Lower lobe of right lung (tissue), 2 donors: ENCODE results near the gene FBRSL1. TPM values are rescaled to one million over a fixed set of nuclear protein-coding genes. Genes with fewer than 3 reads are reported as not detected.

ENCODE experiments used
- ATAC-seq, 2 donors: fragments of 200-7000 bp; cut with Tn5 transposase; one replicate each; pipeline ENCODE4 v1.9.1; 2020 to 2022; ENCODE audit warnings: mild to moderate bottlenecking in 2 of 2, moderate library complexity in 2 of 2
- DNase-seq: peaks from one replicate; pipeline ENCODE4 v3.0.0-alpha.2; 2020
- H3K27ac ChIP-seq: fragments of 200-600 bp; one replicate; pipeline ENCODE4 v1.8.0; 2022
- H3K27me3 ChIP-seq: fragments of 200-600 bp; one replicate; pipeline ENCODE4 v1.8.0; 2022; ENCODE audit warnings: low read depth
- H3K36me3 ChIP-seq: fragments of 200-600 bp; one replicate; pipeline ENCODE4 v1.8.0; 2022; ENCODE audit warnings: mild to moderate bottlenecking
- H3K4me1 ChIP-seq: fragments of 200-600 bp; one replicate; pipeline ENCODE4 v1.8.0; 2022
- H3K4me3 ChIP-seq: fragments of 200-600 bp; one replicate; pipeline ENCODE4 v1.8.0; 2022; ENCODE audit warnings: mild to moderate bottlenecking
- H3K9me3 ChIP-seq: fragments of 200-600 bp; one replicate; pipeline ENCODE4 v1.8.0; 2022
- intact Hi-C: fragments of 100-400 bp; cut with DNase I; formaldehyde crosslinking; loops from one replicate; pipeline ENCODE4 v1.11.0; 2022
- total RNA-seq: library from RNA; stranded (reverse); fragmentation: NEBNext Ultra II Directional; extraction: Animal tissue kit (Norgen Biotek cat#: 25700); gene quantifications from one replicate; pipeline ENCODE4 v1.2.1, GENCODE V29; 2021
- TF ChIP-seq, protein P1 (sequence below): fragments of 200-600 bp; IDR thresholded peaks from one replicate; pipeline ENCODE4 v1.8.0; 2022; ENCODE audit warnings: antibody characterized with exemption, mild to moderate bottlenecking
- donor health status: DM: no; HTN: yes; CAD: no; lungs with severe emphysema.

Gene FBRSL1
- total RNA-seq, 1 donor from 2014 or later, result 47.6 TPM

- no peak overlapping the region for H3K27ac ChIP-seq
- H3K4me1 ChIP-seq, result peaks cover 96% of the 10 kb centered on the region
- DNase-seq (no peak), ATAC-seq (no peak)
- peaks cover 4% of the 10 kb centered on the region for H3K36me3 ChIP-seq
- TF ChIP-seq, protein P1, sequence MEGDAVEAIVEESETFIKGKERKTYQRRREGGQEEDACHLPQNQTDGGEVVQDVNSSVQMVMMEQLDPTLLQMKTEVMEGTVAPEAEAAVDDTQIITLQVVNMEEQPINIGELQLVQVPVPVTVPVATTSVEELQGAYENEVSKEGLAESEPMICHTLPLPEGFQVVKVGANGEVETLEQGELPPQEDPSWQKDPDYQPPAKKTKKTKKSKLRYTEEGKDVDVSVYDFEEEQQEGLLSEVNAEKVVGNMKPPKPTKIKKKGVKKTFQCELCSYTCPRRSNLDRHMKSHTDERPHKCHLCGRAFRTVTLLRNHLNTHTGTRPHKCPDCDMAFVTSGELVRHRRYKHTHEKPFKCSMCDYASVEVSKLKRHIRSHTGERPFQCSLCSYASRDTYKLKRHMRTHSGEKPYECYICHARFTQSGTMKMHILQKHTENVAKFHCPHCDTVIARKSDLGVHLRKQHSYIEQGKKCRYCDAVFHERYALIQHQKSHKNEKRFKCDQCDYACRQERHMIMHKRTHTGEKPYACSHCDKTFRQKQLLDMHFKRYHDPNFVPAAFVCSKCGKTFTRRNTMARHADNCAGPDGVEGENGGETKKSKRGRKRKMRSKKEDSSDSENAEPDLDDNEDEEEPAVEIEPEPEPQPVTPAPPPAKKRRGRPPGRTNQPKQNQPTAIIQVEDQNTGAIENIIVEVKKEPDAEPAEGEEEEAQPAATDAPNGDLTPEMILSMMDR, result no peak
- intact Hi-C loops, result no loop called here
- H3K27me3 ChIP-seq, result no peaks in the 10 kb centered on the region
- no peaks in the 10 kb centered on the region for H3K9me3 ChIP-seq
- no peak overlapping the region for H3K4me3 ChIP-seq
Measured at GRCh38 chr12:132496358-132496669, 6.4 kb downstream of the FBRSL1 start.

- peaks cover 96% of the 10 kb centered on the region for H3K4me1 ChIP-seq
- H3K36me3 ChIP-seq, result peaks cover 4% of the 10 kb centered on the region
- intact Hi-C loops, result no loop called here
- H3K27ac ChIP-seq, result no peak overlapping the region
- H3K4me3 ChIP-seq, result no peak overlapping the region
- H3K27me3 ChIP-seq, result no peaks in the 10 kb centered on the region
- ATAC-seq (no peak), DNase-seq (no peak)
- TF ChIP-seq, protein P1, result no peak
- H3K9me3 ChIP-seq, result no peaks in the 10 kb centered on the region
Measured at GRCh38 chr12:132496710-132497109, 6.8 kb downstream of the FBRSL1 start.

- DNase-seq, result no peak
- intact Hi-C loops, result no loop called here
- peaks cover 94% of the 10 kb centered on the region for H3K4me1 ChIP-seq
Measured at GRCh38 chr12:132497514-132498405, 7.8 kb downstream of the FBRSL1 start.

DNA sequence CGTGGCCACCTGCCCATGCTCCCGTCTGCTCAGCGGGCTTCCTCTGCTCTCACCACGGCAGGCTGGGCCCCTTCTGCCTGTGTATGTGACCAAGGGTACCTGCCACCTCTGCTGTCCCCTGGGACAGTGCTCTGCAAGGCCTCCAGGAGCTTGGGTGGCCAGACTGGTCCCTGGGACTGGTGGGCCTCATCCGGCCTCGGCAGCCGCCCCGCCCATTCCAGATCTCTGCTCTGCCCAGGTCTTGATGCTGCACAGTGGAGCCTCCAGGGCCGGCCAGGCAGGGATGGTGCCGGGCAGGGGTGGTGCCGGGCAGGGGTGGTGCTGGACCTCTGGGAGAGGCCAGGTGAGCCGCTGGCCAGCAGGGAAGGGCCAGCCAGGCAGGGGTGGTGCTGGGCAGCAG lies 9.0 kb downstream of the FBRSL1 start:
- Histone ChIP-seq H3K4me3 (no peak overlapping the region), H3K4me1 (peaks cover 91% of the 10 kb centered on the region), H3K9me3 (no peaks in the 10 kb centered on the region), H3K36me3 (no peaks in the 10 kb centered on the region), H3K27ac (no peak overlapping the region), H3K27me3 (no peaks in the 10 kb centered on the region)
- intact Hi-C loops, result no loop called here
- DNase-seq (no peak), ATAC-seq (no peak)
- TF ChIP-seq, protein P1, result no peak

More at GRCh38 chr12:132497514-132498405, 7.8 kb downstream of the FBRSL1 start:
- TF ChIP-seq, protein P1, result no peak
- Histone ChIP-seq H3K9me3 (no peaks in the 10 kb centered on the region), H3K36me3 (peaks cover 4% of the 10 kb centered on the region), H3K4me3 (no peak overlapping the region), H3K27me3 (no peaks in the 10 kb centered on the region), H3K27ac (no peak overlapping the region)
- no peak for ATAC-seq

- Histone ChIP-seq H3K27ac (no peak overlapping the region), H3K27me3 (no peaks in the 10 kb centered on the region), H3K36me3 (no peaks in the 10 kb centered on the region), H3K9me3 (no peaks in the 10 kb centered on the region), H3K4me3 (no peak overlapping the region), H3K4me1 (peaks cover 90% of the 10 kb centered on the region)
- ATAC-seq, result no peak
- TF ChIP-seq, protein P1, result no peak
- intact Hi-C loops, result no loop called here
- DNase-seq, result no peak
Measured at GRCh38 chr12:132500142-132500855, 10.3 kb downstream of the FBRSL1 start.
